Measurements from ENCODE around the gene GCNA. TPM values are rescaled to one million over a fixed set of nuclear protein-coding genes. Genes with fewer than 3 reads are reported as not detected.

GCNA gene
- total and polyA plus RNA-seq, 12 donors = 0.53 to 2.7 (median 1.4) TPM

DNA sequence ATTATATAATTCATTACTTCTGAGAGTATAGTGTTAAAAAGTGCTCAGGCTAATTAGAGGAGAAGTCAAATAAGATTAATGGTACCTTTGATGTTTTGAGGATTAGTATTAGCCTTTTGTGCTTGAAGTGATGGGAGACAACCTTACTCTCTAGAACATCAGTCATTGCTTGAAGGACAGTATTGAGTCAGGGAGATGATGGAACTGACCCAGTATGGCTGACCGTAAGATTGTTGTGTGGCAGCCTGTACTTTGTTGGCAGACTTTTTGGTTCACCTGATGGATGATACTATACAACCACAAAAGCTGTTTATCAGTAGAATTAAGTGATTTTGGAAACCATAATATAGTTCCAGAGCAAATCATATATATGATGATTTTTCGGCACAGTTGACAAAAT lies 35.4 kb upstream of the GCNA start:
- peaks cover 3 to 81% (median 69%) of the 10 kb centered on the region in 9 donors for H3K4me1 ChIP-seq

DNA sequence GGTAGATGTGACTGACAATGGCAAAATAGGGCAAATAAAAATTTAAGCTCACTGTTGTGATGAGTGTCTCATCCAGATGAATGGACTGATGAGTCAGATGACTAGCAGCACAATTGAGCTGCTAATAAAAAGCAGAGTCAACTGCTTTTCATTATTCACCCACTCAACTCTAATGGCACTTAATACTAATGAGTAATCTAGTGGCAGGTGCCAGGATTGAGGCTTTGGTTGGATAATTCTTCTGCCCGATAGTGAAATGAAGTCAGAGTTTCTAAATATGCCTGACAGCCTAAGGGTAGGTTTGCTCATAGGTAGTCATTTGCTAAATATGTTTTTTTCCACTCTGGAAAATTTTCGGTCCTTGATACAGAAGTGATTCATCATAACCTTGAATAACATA lies 34.9 kb upstream of the GCNA start:
- intact Hi-C loops (cut with DNase I) = loop anchor here in 1 of 10 donors (10.0 kb wide), 2 partner anchors 61 to 89 kb away; no protein-coding TSS in a partner anchor
- Histone ChIP-seq H3K27me3 (peaks cover 0 to 38% (median 0%) of the 10 kb centered on the region in 7 donors), H3K9me3 (no peaks in the 10 kb centered on the region), H3K4me3 (no peak overlapping the region), H3K4me1 (peaks cover 3 to 76% (median 64%) of the 10 kb centered on the region in 9 donors), H3K36me3 (peaks cover 0 to 63% (median 3%) of the 10 kb centered on the region in 9 donors), H3K27ac (peak overlapping the region in 6 of 10 donors; percentile 16 to 78 (median 54))
- ATAC-seq = peak in 7 of 8 donors; percentile 56 to 92 (median 77)
- TF ChIP-seq, protein P1, sequence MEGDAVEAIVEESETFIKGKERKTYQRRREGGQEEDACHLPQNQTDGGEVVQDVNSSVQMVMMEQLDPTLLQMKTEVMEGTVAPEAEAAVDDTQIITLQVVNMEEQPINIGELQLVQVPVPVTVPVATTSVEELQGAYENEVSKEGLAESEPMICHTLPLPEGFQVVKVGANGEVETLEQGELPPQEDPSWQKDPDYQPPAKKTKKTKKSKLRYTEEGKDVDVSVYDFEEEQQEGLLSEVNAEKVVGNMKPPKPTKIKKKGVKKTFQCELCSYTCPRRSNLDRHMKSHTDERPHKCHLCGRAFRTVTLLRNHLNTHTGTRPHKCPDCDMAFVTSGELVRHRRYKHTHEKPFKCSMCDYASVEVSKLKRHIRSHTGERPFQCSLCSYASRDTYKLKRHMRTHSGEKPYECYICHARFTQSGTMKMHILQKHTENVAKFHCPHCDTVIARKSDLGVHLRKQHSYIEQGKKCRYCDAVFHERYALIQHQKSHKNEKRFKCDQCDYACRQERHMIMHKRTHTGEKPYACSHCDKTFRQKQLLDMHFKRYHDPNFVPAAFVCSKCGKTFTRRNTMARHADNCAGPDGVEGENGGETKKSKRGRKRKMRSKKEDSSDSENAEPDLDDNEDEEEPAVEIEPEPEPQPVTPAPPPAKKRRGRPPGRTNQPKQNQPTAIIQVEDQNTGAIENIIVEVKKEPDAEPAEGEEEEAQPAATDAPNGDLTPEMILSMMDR (IDR thresholded peaks at IDR 0.05) = no peak
- DNase-seq = no peak
- WGBS, 2 donors = 30 to 35% methylated on average over 2 of the region's 2 CpGs

More for the DNA sequence above, 35.4 kb upstream of the GCNA start:
- H3K27me3 ChIP-seq = peaks cover 0 to 38% (median 0%) of the 10 kb centered on the region in 7 donors
- TF ChIP-seq, protein P1 (IDR thresholded peaks at IDR 0.05) = no peak
- DNase-seq (no peak), ATAC-seq (peak in 2 of 8 donors; percentile 46 to 52)
- intact Hi-C loops (cut with DNase I) = loop anchor here in 1 of 10 donors (10.0 kb wide), 2 partner anchors 62 to 88 kb away; no protein-coding TSS in a partner anchor
- WGBS, 2 donors = 76 to 81% methylated on average over 2 of the region's 2 CpGs
- no peak overlapping the region for H3K4me3 ChIP-seq
- no peaks in the 10 kb centered on the region for H3K9me3 ChIP-seq
- H3K27ac ChIP-seq = peak overlapping the region in 6 of 10 donors; percentile 16 to 72 (median 54)
- peaks cover 0 to 60% (median 6%) of the 10 kb centered on the region in 9 donors for H3K36me3 ChIP-seq

DNA sequence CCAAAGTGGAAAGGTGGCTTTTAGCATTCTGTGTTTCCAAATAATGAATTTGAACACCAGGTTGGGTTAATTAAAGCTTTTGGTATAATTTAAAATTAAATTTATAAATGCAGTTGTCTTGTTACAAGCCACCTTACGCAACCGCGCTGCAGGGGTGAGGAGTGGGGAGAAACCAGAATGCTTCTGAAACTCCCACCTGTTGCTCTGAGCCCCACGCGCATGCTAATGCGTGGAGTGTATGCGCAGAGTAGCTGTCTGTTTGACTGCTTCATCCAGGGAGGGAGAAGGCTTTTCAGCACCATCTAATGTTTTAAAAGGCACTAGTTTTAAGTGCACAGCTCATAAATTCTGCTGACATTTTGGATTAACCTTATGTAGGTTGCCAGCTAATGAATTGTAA lies 32.9 kb upstream of the GCNA start:
- Histone ChIP-seq H3K27me3 (peaks cover 0 to 38% (median 0%) of the 10 kb centered on the region in 7 donors), H3K9me3 (no peaks in the 10 kb centered on the region), H3K4me1 (peaks cover 0 to 64% (median 44%) of the 10 kb centered on the region in 9 donors), H3K36me3 (peaks cover 0 to 69% (median 2%) of the 10 kb centered on the region in 9 donors), H3K4me3 (no peak overlapping the region), H3K27ac (peak overlapping the region in 1 of 10 donors; percentile 58)
- TF ChIP-seq, protein P1 (IDR thresholded peaks at IDR 0.05) = no peak
- intact Hi-C loops (cut with DNase I) = loop anchor here in 1 of 10 donors (10.0 kb wide), 2 partner anchors 59 to 91 kb away; no protein-coding TSS in a partner anchor
- DNase-seq = no peak
- 91 to 93% methylated on average over 7 of the region's 7 CpGs for WGBS, 2 donors
- ATAC-seq = no peak

DNA sequence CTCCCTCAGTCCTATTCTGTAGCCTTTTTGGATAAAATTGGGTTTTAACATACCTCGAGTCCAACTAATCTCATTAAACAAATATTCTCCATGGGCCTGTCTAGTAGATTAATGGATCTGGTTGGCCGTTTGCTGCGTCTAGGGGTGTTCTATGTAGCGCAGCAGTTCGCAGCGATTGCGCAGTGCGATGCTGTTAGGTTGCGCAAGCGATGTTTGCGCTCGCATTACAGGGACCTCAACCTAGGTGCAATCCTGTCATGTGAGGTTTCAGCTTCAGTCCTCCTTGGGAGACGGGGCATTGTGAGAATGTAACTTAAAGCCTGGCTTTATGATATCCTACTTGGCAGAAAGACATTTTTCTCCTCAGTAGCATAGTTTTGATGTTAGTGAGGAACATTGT lies 31.4 kb upstream of the GCNA start:
- intact Hi-C loops (cut with DNase I) = loop anchor here in 1 of 10 donors (10.0 kb wide), 2 partner anchors 58 to 92 kb away; no protein-coding TSS in a partner anchor
- H3K27ac ChIP-seq = no peak overlapping the region
- H3K4me1 ChIP-seq = peaks cover 0 to 49% (median 30%) of the 10 kb centered on the region in 9 donors
- peaks cover 0 to 38% (median 0%) of the 10 kb centered on the region in 7 donors for H3K27me3 ChIP-seq
- TF ChIP-seq, protein P1 (IDR thresholded peaks at IDR 0.05) = no peak
- 94 to 97% methylated on average over 13 of the region's 13 CpGs for WGBS, 2 donors
- H3K36me3 ChIP-seq = peaks cover 0 to 74% (median 2%) of the 10 kb centered on the region in 9 donors
- ATAC-seq (no peak), DNase-seq (no peak)
- no peaks in the 10 kb centered on the region for H3K9me3 ChIP-seq
- no peak overlapping the region for H3K4me3 ChIP-seq
